Adrenal gland (tissue), 12 donors: ENCODE results near the gene SAFB. TPM values are rescaled to one million over a fixed set of nuclear protein-coding genes. Genes with fewer than 3 reads are reported as not detected.

Source experiments
- DNase-seq, 7 donors: peaks; one replicate each; pipeline ENCODE4 v3.0.0-alpha.2; 2019 to 2020
- H3K27ac ChIP-seq, 5 donors: fragments of 200-600 bp; sonication (generic) in 4 of 5; 1 replicate in 3 of 5; 2 replicates in 2 of 5; pipeline versions ENCODE4 v1.5.1 to v1.8.0; 2016 to 2020; ENCODE audit warnings: mild to moderate bottlenecking in 1 of 5
- H3K27me3 ChIP-seq: fragments of 200-600 bp; 2 replicates; pipeline ENCODE4 v1.8.0; 2021
- H3K36me3 ChIP-seq, 2 donors: fragments of 200-600 bp; replicated peaks in 1 of 2; 1 replicate in 1 of 2; 2 replicates in 1 of 2; pipeline versions ENCODE4 v1.5.1 to v1.8.0; 2018 to 2022
- H3K4me1 ChIP-seq, 2 donors: fragments of 200-600 bp; replicated peaks in 1 of 2; 1 replicate in 1 of 2; 2 replicates in 1 of 2; pipeline versions ENCODE4 v1.5.1 to v1.8.0; 2018 to 2021
- H3K4me3 ChIP-seq, 4 donors: fragments of 200-600 bp; sonication (generic) in 3 of 4; one replicate each; pipeline ENCODE4 v1.5.1; 2016 to 2018
- H3K9me3 ChIP-seq, 3 donors: fragments of 200-600 bp; sonication (generic) in 1 of 3; replicated peaks in 1 of 3; 1 replicate in 2 of 3; 2 replicates in 1 of 3; pipeline versions ENCODE4 v1.5.1 to v1.8.0; 2016 to 2021
- CTCF ChIP-seq, 6 experiments: fragments of 450-650 bp in 4 of 6; fragments of 200-600 bp in 2 of 6; sonication (generic) in 1 of 6; IDR thresholded peaks; 1 replicate in 5 of 6; 2 replicates in 1 of 6; pipeline versions ENCODE4 v1.5.1 to v1.8.0; 2016 to 2021; ENCODE audit warnings: antibody characterized with exemption in 6 of 6, mild to moderate bottlenecking in 2 of 6, moderate library complexity in 1 of 6
- POLR2A ChIP-seq, 2 donors: fragments of 450-650 bp; IDR thresholded peaks; one replicate each; pipeline ENCODE4 v1.6.1; 2017; ENCODE audit warnings: antibody characterized with exemption in 2 of 2, mild to moderate bottlenecking in 2 of 2, moderate library complexity in 1 of 2
- WGBS, 4 donors: extraction: QIAGEN DNeasy Blood & Tissue Kit in 2 of 4; methylation state at CpG; one replicate each; pipeline versions ENCODE4 v1.1.5 to v1.1.7; 2013 to 2017; 5-methylcytosine and 5-hydroxymethylcytosine counted together
- intact Hi-C, 2 donors: fragments of 100-400 bp; cut with DNase I; formaldehyde crosslinking; loops; one replicate each; pipeline versions ENCODE4 v1.14.1 to v1.15.0; 2022 to 2023
- polyA plus RNA-seq, 3 donors: library from polyadenylated mRNA; stranded (reverse); fragments of 200-250 nt in 2 of 3; fragments of 350-450 nt in 1 of 3; fragmentation: Illumina TruSeq in 1 of 3; extraction: RNeasy Lipid Tissue Mini Kit (QIAGEN cat#74804) in 1 of 3; gene quantifications; one replicate each; pipeline ENCODE4 v1.2.3, GENCODE V29; 2013 to 2014
- total RNA-seq, 9 donors: library from RNA; depleted of rRNA in 4 of 9; stranded (reverse); fragments of >200 nt in 4 of 9; fragments of 120-200 nt in 1 of 9; fragmentation: NEBNext Ultra II Directional in 1 of 9; extraction: Animal tissue kit (Norgen Biotek cat#: 25700) in 1 of 9; gene quantifications; one replicate each; pipeline versions ENCODE4 v1.1.0 to v1.2.4, GENCODE V29; 2013 to 2023
- donor health status: healthy with polysubstance abuse.
- donor health status: Bipolar disorder and iron deficiency.
- donor health status: DM: yes; HTN: yes; CAD: no.
- donor health status: DM: no; HTN: no; CAD: no.
- donor health status: DM: no; HTN: no; CAD: no.
- donor health status: DM: yes; HTN: yes; CAD: no.

The SAFB gene
- total and polyA plus RNA-seq, 12 donors: 38.4 to 125 (median 55.5) TPM

GRCh38 chr19:5694167-5694955 lies 71.5 kb downstream of the SAFB start:
- peak in 4 of 7 donors; percentile 32 to 59 (median 46) for DNase-seq

DNA sequence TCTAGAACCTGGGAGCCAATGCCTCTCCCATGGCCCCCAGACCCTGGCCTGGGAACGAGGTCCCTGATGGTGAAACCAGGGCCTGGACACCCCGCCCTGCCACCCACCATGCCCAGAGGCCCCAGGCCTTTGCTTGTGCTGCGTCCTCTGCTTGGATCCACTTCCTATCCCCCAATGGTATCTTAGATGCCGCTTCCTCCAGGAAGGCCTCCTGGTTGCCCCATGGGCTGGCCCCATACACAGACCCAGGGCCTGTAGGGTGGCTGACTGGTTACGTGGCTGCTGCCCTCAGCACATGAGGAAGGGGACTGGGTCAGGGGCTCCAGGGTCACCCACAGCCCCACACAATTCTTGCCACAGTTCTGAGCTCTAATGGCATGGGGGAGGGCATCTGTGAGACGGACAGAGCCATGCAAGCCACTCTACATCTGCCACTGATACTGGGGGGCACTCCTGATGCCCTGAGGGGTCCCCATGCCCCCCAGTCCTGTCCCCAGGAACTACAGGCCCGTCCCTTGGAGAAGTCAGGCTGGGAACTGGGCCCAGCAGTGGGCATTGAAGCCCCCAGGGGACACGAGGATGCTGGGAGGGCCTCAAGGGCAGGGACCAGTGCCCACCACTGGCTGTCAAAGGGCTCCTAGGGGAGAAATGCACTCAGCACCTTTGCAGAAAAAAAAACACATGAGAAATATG lies 72.2 kb downstream of the SAFB start:
- no peaks in the 10 kb centered on the region for H3K9me3 ChIP-seq
- H3K36me3 ChIP-seq: peaks cover 0 to 74% of the 10 kb centered on the region in 2 donors
- peak overlapping the region in 2 of 5 donors; percentile 34 to 90 for H3K27ac ChIP-seq
- no peak overlapping the region for H3K4me3 ChIP-seq
- intact Hi-C loops: no loop called here
- H3K4me1 ChIP-seq: peaks cover 14 to 29% of the 10 kb centered on the region in 2 donors
- peak in 1 of 7 donors; percentile 23 for DNase-seq
- no peaks in the 10 kb centered on the region for H3K27me3 ChIP-seq
- no peak for TF ChIP-seq POLR2A (IDR thresholded peaks at IDR 0.05)
- no peak for TF ChIP-seq CTCF (IDR thresholded peaks at IDR 0.05)
- 83 to 87% (median 85%) methylated on average over 2 to 8 of the region's 8 CpGs for WGBS, 4 donors

More at GRCh38 chr19:5694167-5694955, 71.5 kb downstream of the SAFB start:
- TF ChIP-seq POLR2A (IDR thresholded peaks at IDR 0.05): no peak
- TF ChIP-seq CTCF (IDR thresholded peaks at IDR 0.05): no peak
- H3K36me3 ChIP-seq: peaks cover 0 to 68% of the 10 kb centered on the region in 2 donors
- 80 to 85% (median 82%) methylated on average over 38 to 45 of the region's 45 CpGs for WGBS, 4 donors
- H3K4me3 ChIP-seq: no peak overlapping the region
- intact Hi-C loops: no loop called here
- H3K9me3 ChIP-seq: no peaks in the 10 kb centered on the region
- no peaks in the 10 kb centered on the region for H3K27me3 ChIP-seq
- peaks cover 14 to 29% of the 10 kb centered on the region in 2 donors for H3K4me1 ChIP-seq
- H3K27ac ChIP-seq: peak overlapping the region in 2 of 5 donors; percentile 90 to 95

GRCh38 chr19:5695649-5696195 lies 72.8 kb downstream of the SAFB start:
- H3K9me3 ChIP-seq: no peaks in the 10 kb centered on the region
- no peaks in the 10 kb centered on the region for H3K27me3 ChIP-seq
- H3K27ac ChIP-seq: peak overlapping the region in 2 of 5 donors; percentile 34 to 90
- WGBS, 4 donors: 17 to 83% (median 81%) methylated on average over 1 to 28 of the region's 28 CpGs
- TF ChIP-seq POLR2A (IDR thresholded peaks at IDR 0.05): no peak
- TF ChIP-seq CTCF (IDR thresholded peaks at IDR 0.05): no peak
- H3K4me3 ChIP-seq: no peak overlapping the region
- H3K4me1 ChIP-seq: peaks cover 14 to 29% of the 10 kb centered on the region in 2 donors
- intact Hi-C loops: no loop called here
- DNase-seq: no peak
- peaks cover 0 to 81% of the 10 kb centered on the region in 2 donors for H3K36me3 ChIP-seq
